OCI-LY7 (cell line): ENCODE results near the gene LEFTY2. TPM values are rescaled to one million over a fixed set of nuclear protein-coding genes. Genes with fewer than 3 reads are reported as not detected.

ENCODE experiments used
- BruUV-seq: library from RNA; stranded (reverse); fragments of 400-500 nt; replicated peaks from 2 replicates; lab custom pipeline; 2021; lab: Mats Ljungman, UMichigan
- CTCF ChIA-PET: fragments of 300-600 bp; sonication (Branson Sonifier 250); formaldehyde crosslinking; loops from one replicate; lab custom pipeline; 2022; ENCODE audit warnings: antibody characterized with exemption; ENCODE audit not compliant: unreplicated experiment; lab: Charles Lee
- POLR2A ChIA-PET: fragments of 300-600 bp; sonication (Branson Sonifier 250); formaldehyde crosslinking; loops from one replicate; lab custom pipeline; 2022; ENCODE audit warnings: antibody characterized with exemption; lab: Charles Lee
- DNase-seq: peaks from one replicate; pipeline ENCODE4 v3.0.0-alpha.2; 2015; ENCODE audit warnings: low spot score
- H2AFZ ChIP-seq: fragments of 200-600 bp; sonication (generic), shearing (Covaris generic); 2 replicates; pipeline ENCODE4 v1.6.1; 2014; ENCODE audit warnings: mild to moderate bottlenecking, antibody characterized with exemption, low read length, moderate library complexity
- H3K27ac ChIP-seq: fragments of 200-600 bp; sonication (generic); 2 replicates; pipeline ENCODE4 v1.5.1; 2014; ENCODE audit warnings: mixed run types, low read depth, mild to moderate bottlenecking, moderate library complexity, low read length, inconsistent platforms; ENCODE audit not compliant: poor library complexity, severe bottlenecking
- H3K36me3 ChIP-seq: fragments of 200-600 bp; sonication (generic); 2 replicates; pipeline ENCODE4 v1.6.1; 2014; ENCODE audit warnings: mild to moderate bottlenecking, antibody characterized with exemption, low read length, moderate library complexity, mixed read lengths; ENCODE audit not compliant: insufficient read depth
- H3K4me1 ChIP-seq: fragments of 200-600 bp; sonication (generic); 2 replicates; pipeline ENCODE4 v1.5.1; 2014; ENCODE audit warnings: mild to moderate bottlenecking, low read length; ENCODE audit not compliant: insufficient read depth, poor library complexity, severe bottlenecking
- H3K4me2 ChIP-seq: fragments of 200-600 bp; sonication (generic); 2 replicates; pipeline ENCODE4 v1.6.1; 2014; ENCODE audit warnings: mild to moderate bottlenecking, low read length
- H3K4me3 ChIP-seq: fragments of 200-600 bp; sonication (generic); 2 replicates; pipeline ENCODE4 v1.5.1; 2014; ENCODE audit warnings: mild to moderate bottlenecking, low read depth, low read length; ENCODE audit not compliant: poor library complexity, severe bottlenecking
- H3K79me2 ChIP-seq: fragments of 200-600 bp; sonication (generic); 2 replicates; pipeline ENCODE4 v1.6.1; 2016; ENCODE audit warnings: low read depth, mild to moderate bottlenecking, low read length, moderate library complexity, mixed read lengths; ENCODE audit not compliant: insufficient read depth
- H3K9me2 ChIP-seq: fragments of 200-600 bp; sonication (generic); 2 replicates; pipeline ENCODE4 v1.6.1; 2016; ENCODE audit warnings: mild to moderate bottlenecking, low read length, mixed read lengths; ENCODE audit not compliant: insufficient read depth
- H3K9me3 ChIP-seq: fragments of 200-600 bp; sonication (generic); 2 replicates; pipeline ENCODE4 v1.6.1; 2014; ENCODE audit warnings: mild to moderate bottlenecking, mixed run types, low read length, mixed read lengths
- H4K20me1 ChIP-seq: fragments of 200-600 bp; sonication (generic); 2 replicates; pipeline ENCODE4 v1.6.1; 2014; ENCODE audit warnings: mild to moderate bottlenecking, antibody characterized with exemption, low read length, moderate library complexity, mixed read lengths; ENCODE audit not compliant: insufficient read depth
- CTCF ChIP-seq: fragments of 200-600 bp; sonication (generic); conservative IDR thresholded peaks from 2 replicates; pipeline ENCODE4 v1.5.1; 2014; ENCODE audit warnings: mild to moderate bottlenecking, antibody characterized with exemption, low read length, moderate library complexity, mixed read lengths
- EZH2phosphoT487 ChIP-seq: fragments of 200-600 bp; sonication (generic); IDR thresholded peaks from 2 replicates; pipeline ENCODE4 v1.6.1; 2018; ENCODE audit warnings: low read depth, borderline replicate concordance, mild to moderate bottlenecking, mixed run types, antibody characterized with exemption, low read length, moderate library complexity, mixed read lengths
- intact Hi-C: fragments of 100-400 bp; cut with micrococcal nuclease; formaldehyde crosslinking; loops from one replicate; pipeline ENCODE4 v1.10.0; 2022; ENCODE audit not compliant: unreplicated experiment
- total RNA-seq, 2 experiments: library from RNA; depleted of rRNA in 1 of 2; stranded (reverse); fragments of >200 nt in 1 of 2; shearing (Covaris generic) in 1 of 2; gene quantifications; 2 replicates each; pipeline ENCODE4 v1.2.3, GENCODE V29; 2014 to 2022

The LEFTY2 gene
- total RNA-seq, 2 experiments from 2014 or later, result 3.8 to 7.3 TPM

- no peaks in the 10 kb centered on the region for H3K9me2 ChIP-seq
- no TSS peak for BruUV-seq
- H3K27ac ChIP-seq, result no peak overlapping the region
- H2AFZ ChIP-seq, result no peak overlapping the region
- no peak overlapping the region for H3K4me3 ChIP-seq
- H4K20me1 ChIP-seq, result no peaks in the 10 kb centered on the region
- CTCF ChIA-PET, result no interaction called here
- no peaks in the 10 kb centered on the region for H3K79me2 ChIP-seq
- H3K9me3 ChIP-seq, result no peaks in the 10 kb centered on the region
- POLR2A ChIA-PET, result interaction anchor here (1.7 kb wide), 1 partner anchor 10 kb away, joined by 5 read pairs; no protein-coding TSS in a partner anchor
- H3K36me3 ChIP-seq, result no peaks in the 10 kb centered on the region
- intact Hi-C loops, result no loop called here
- TF ChIP-seq EZH2phosphoT487 (no peak), CTCF (no peak)
- H3K4me1 ChIP-seq, result peaks cover 25% of the 10 kb centered on the region
- no peak for DNase-seq
- H3K4me2 ChIP-seq, result no peak overlapping the region
Observed at GRCh38 chr1:225907341-225907740, 33.7 kb downstream of the LEFTY2 start.

- no peaks in the 10 kb centered on the region for H3K9me3 ChIP-seq
Observed at GRCh38 chr1:225906467-225906866, 34.6 kb downstream of the LEFTY2 start.

More at GRCh38 chr1:225906467-225906866, 34.6 kb downstream of the LEFTY2 start:
- Histone ChIP-seq H3K9me2 (no peaks in the 10 kb centered on the region), H3K27ac (no peak overlapping the region), H3K36me3 (no peaks in the 10 kb centered on the region), H2AFZ (no peak overlapping the region), H3K79me2 (no peaks in the 10 kb centered on the region), H3K4me3 (no peak overlapping the region), H3K4me1 (peaks cover 25% of the 10 kb centered on the region), H3K4me2 (no peak overlapping the region), H4K20me1 (no peaks in the 10 kb centered on the region)
- POLR2A ChIA-PET, result interaction anchor here (0.6 to 1.7 kb wide), 2 partner anchors 9 to 354 kb away, joined by 5 read pairs; no protein-coding TSS in a partner anchor
- intact Hi-C loops, result no loop called here
- CTCF ChIA-PET, result interaction anchor here (0.6 kb wide), 1 partner anchor 159 kb away, joined by 4 read pairs; no protein-coding TSS in a partner anchor
- no TSS peak for BruUV-seq
- TF ChIP-seq EZH2phosphoT487 (no peak), CTCF (no peak)
- DNase-seq, result no peak
